ENCODE measurements around the gene CCDC92.

The CCDC92 gene

GRCh38 chr12:123972457-123973401, at the start of gene CCDC92, which contains the start of gene ZNF664:
Gene CCDC92 (minus strand): TSS chr12:123972831. CDS start chr12:123944305, 28,526 bp downstream.
Gene ZNF664 (plus strand): TSS chr12:123973215. CDS start chr12:124012145, 38,930 bp downstream.
- H3K27ac ChIP-seq (ENCODE audit: low read depth in 2 of 2, low read length in 2 of 2), result peak within 1 kb of the TSS; percentile 82 to 90

GRCh38 chr12:124022161-124022560, 49.5 kb upstream of the CCDC92 start:
- no peaks in the 10 kb centered on the region for H3K36me3 ChIP-seq (ENCODE audit: control insufficient read depth in 2 of 2, insufficient read depth in 2 of 2, low read length in 2 of 2)
- no peak overlapping the region for H3K9ac ChIP-seq (ENCODE audit: low read depth in 1 of 2, low read length in 2 of 2)
- H3K27ac ChIP-seq (ENCODE audit: low read depth in 2 of 2, low read length in 2 of 2), result no peak overlapping the region
- H3K4me3 ChIP-seq (ENCODE audit: low read length in 2 of 2), result no peak overlapping the region
- no peaks in the 10 kb centered on the region for H3K27me3 ChIP-seq (ENCODE audit: control insufficient read depth in 2 of 2, insufficient read depth in 2 of 2, low read length in 2 of 2)
- no peaks in the 10 kb centered on the region for H3K4me1 ChIP-seq (ENCODE audit: control insufficient read depth in 2 of 2, insufficient read depth in 2 of 2, low read length in 2 of 2)
- H3K9me3 ChIP-seq (ENCODE audit: control insufficient read depth in 2 of 2, low read length in 2 of 2), result no peaks in the 10 kb centered on the region

More at GRCh38 chr12:123972457-123973401, at the start of gene CCDC92, which contains the start of gene ZNF664:
- Histone ChIP-seq H3K4me3 (ENCODE audit: low read length in 2 of 2) (peak within 1 kb of the TSS; percentile 87 to 88), H3K9ac (ENCODE audit: low read depth in 1 of 2, low read length in 2 of 2) (peak within 1 kb of the TSS; percentile 85 to 87), H3K4me1 (ENCODE audit: control insufficient read depth in 2 of 2, insufficient read depth in 2 of 2, low read length in 2 of 2) (peaks cover 11 to 12% of the 10 kb centered on the region in 2 donors), H3K9me3 (ENCODE audit: control insufficient read depth in 2 of 2, low read length in 2 of 2) (no peaks in the 10 kb centered on the region), H3K36me3 (ENCODE audit: control insufficient read depth in 2 of 2, insufficient read depth in 2 of 2, low read length in 2 of 2) (peaks cover 4 to 10% of the 10 kb centered on the region in 2 donors), H3K27me3 (ENCODE audit: control insufficient read depth in 2 of 2, insufficient read depth in 2 of 2, low read length in 2 of 2) (no peaks in the 10 kb centered on the region)

- H3K4me1 ChIP-seq (ENCODE audit: control insufficient read depth in 2 of 2, insufficient read depth in 2 of 2, low read length in 2 of 2), result no peaks in the 10 kb centered on the region
- H3K9ac ChIP-seq (ENCODE audit: low read depth in 1 of 2, low read length in 2 of 2), result no peak overlapping the region
- no peak overlapping the region for H3K4me3 ChIP-seq (ENCODE audit: low read length in 2 of 2)
- no peaks in the 10 kb centered on the region for H3K9me3 ChIP-seq (ENCODE audit: control insufficient read depth in 2 of 2, low read length in 2 of 2)
- no peaks in the 10 kb centered on the region for H3K27me3 ChIP-seq (ENCODE audit: control insufficient read depth in 2 of 2, insufficient read depth in 2 of 2, low read length in 2 of 2)
- H3K36me3 ChIP-seq (ENCODE audit: control insufficient read depth in 2 of 2, insufficient read depth in 2 of 2, low read length in 2 of 2), result no peaks in the 10 kb centered on the region
- H3K27ac ChIP-seq (ENCODE audit: low read depth in 2 of 2, low read length in 2 of 2), result no peak overlapping the region
Measured at GRCh38 chr12:124021007-124021406, 48.4 kb upstream of the CCDC92 start.

GRCh38 chr12:124020514-124020949, 47.9 kb upstream of the CCDC92 start:
- no peak overlapping the region for H3K4me3 ChIP-seq (ENCODE audit: low read length in 2 of 2)
- no peaks in the 10 kb centered on the region for H3K4me1 ChIP-seq (ENCODE audit: control insufficient read depth in 2 of 2, insufficient read depth in 2 of 2, low read length in 2 of 2)
- no peaks in the 10 kb centered on the region for H3K27me3 ChIP-seq (ENCODE audit: control insufficient read depth in 2 of 2, insufficient read depth in 2 of 2, low read length in 2 of 2)
- H3K27ac ChIP-seq (ENCODE audit: low read depth in 2 of 2, low read length in 2 of 2), result no peak overlapping the region
- H3K36me3 ChIP-seq (ENCODE audit: control insufficient read depth in 2 of 2, insufficient read depth in 2 of 2, low read length in 2 of 2), result no peaks in the 10 kb centered on the region
- H3K9me3 ChIP-seq (ENCODE audit: control insufficient read depth in 2 of 2, low read length in 2 of 2), result no peaks in the 10 kb centered on the region
- H3K9ac ChIP-seq (ENCODE audit: low read depth in 1 of 2, low read length in 2 of 2), result no peak overlapping the region

- Histone ChIP-seq H3K27me3 (ENCODE audit: control insufficient read depth in 2 of 2, insufficient read depth in 2 of 2, low read length in 2 of 2) (no peaks in the 10 kb centered on the region), H3K9ac (ENCODE audit: low read depth in 1 of 2, low read length in 2 of 2) (no peak overlapping the region), H3K9me3 (ENCODE audit: control insufficient read depth in 2 of 2, low read length in 2 of 2) (no peaks in the 10 kb centered on the region), H3K36me3 (ENCODE audit: control insufficient read depth in 2 of 2, insufficient read depth in 2 of 2, low read length in 2 of 2) (peaks cover 0 to 4% of the 10 kb centered on the region in 2 donors), H3K4me3 (ENCODE audit: low read length in 2 of 2) (no peak overlapping the region), H3K27ac (ENCODE audit: low read depth in 2 of 2, low read length in 2 of 2) (no peak overlapping the region), H3K4me1 (ENCODE audit: control insufficient read depth in 2 of 2, insufficient read depth in 2 of 2, low read length in 2 of 2) (no peaks in the 10 kb centered on the region)
Measured at GRCh38 chr12:124019115-124019514, 46.5 kb upstream of the CCDC92 start.

- no peaks in the 10 kb centered on the region for H3K27me3 ChIP-seq (ENCODE audit: control insufficient read depth in 2 of 2, insufficient read depth in 2 of 2, low read length in 2 of 2)
- H3K9me3 ChIP-seq (ENCODE audit: control insufficient read depth in 2 of 2, low read length in 2 of 2), result no peaks in the 10 kb centered on the region
- no peak overlapping the region for H3K4me3 ChIP-seq (ENCODE audit: low read length in 2 of 2)
- H3K9ac ChIP-seq (ENCODE audit: low read depth in 1 of 2, low read length in 2 of 2), result no peak overlapping the region
- peaks cover 0 to 8% of the 10 kb centered on the region in 2 donors for H3K36me3 ChIP-seq (ENCODE audit: control insufficient read depth in 2 of 2, insufficient read depth in 2 of 2, low read length in 2 of 2)
- no peak overlapping the region for H3K27ac ChIP-seq (ENCODE audit: low read depth in 2 of 2, low read length in 2 of 2)
- no peaks in the 10 kb centered on the region for H3K4me1 ChIP-seq (ENCODE audit: control insufficient read depth in 2 of 2, insufficient read depth in 2 of 2, low read length in 2 of 2)
Measured at GRCh38 chr12:124018539-124018938, 45.9 kb upstream of the CCDC92 start.

GRCh38 chr12:124017064-124017463, 44.4 kb upstream of the CCDC92 start:
- no peak overlapping the region for H3K27ac ChIP-seq (ENCODE audit: low read depth in 2 of 2, low read length in 2 of 2)
- no peaks in the 10 kb centered on the region for H3K4me1 ChIP-seq (ENCODE audit: control insufficient read depth in 2 of 2, insufficient read depth in 2 of 2, low read length in 2 of 2)
- no peaks in the 10 kb centered on the region for H3K9me3 ChIP-seq (ENCODE audit: control insufficient read depth in 2 of 2, low read length in 2 of 2)
- no peak overlapping the region for H3K4me3 ChIP-seq (ENCODE audit: low read length in 2 of 2)
- peaks cover 6 to 23% of the 10 kb centered on the region in 2 donors for H3K36me3 ChIP-seq (ENCODE audit: control insufficient read depth in 2 of 2, insufficient read depth in 2 of 2, low read length in 2 of 2)
- no peaks in the 10 kb centered on the region for H3K27me3 ChIP-seq (ENCODE audit: control insufficient read depth in 2 of 2, insufficient read depth in 2 of 2, low read length in 2 of 2)
- no peak overlapping the region for H3K9ac ChIP-seq (ENCODE audit: low read depth in 1 of 2, low read length in 2 of 2)

- Histone ChIP-seq H3K9ac (ENCODE audit: low read depth in 1 of 2, low read length in 2 of 2) (no peak overlapping the region), H3K4me1 (ENCODE audit: control insufficient read depth in 2 of 2, insufficient read depth in 2 of 2, low read length in 2 of 2) (no peaks in the 10 kb centered on the region), H3K36me3 (ENCODE audit: control insufficient read depth in 2 of 2, insufficient read depth in 2 of 2, low read length in 2 of 2) (peaks cover 13 to 35% of the 10 kb centered on the region in 2 donors), H3K9me3 (ENCODE audit: control insufficient read depth in 2 of 2, low read length in 2 of 2) (no peaks in the 10 kb centered on the region), H3K4me3 (ENCODE audit: low read length in 2 of 2) (no peak overlapping the region), H3K27ac (ENCODE audit: low read depth in 2 of 2, low read length in 2 of 2) (no peak overlapping the region), H3K27me3 (ENCODE audit: control insufficient read depth in 2 of 2, insufficient read depth in 2 of 2, low read length in 2 of 2) (no peaks in the 10 kb centered on the region)
Measured at GRCh38 chr12:124015494-124016461, 43.1 kb upstream of the CCDC92 start.

GRCh38 chr12:124013073-124013472, 40.4 kb upstream of the CCDC92 start:
- Histone ChIP-seq H3K4me3 (ENCODE audit: low read length in 2 of 2) (no peak overlapping the region), H3K36me3 (ENCODE audit: control insufficient read depth in 2 of 2, insufficient read depth in 2 of 2, low read length in 2 of 2) (peaks cover 13 to 49% of the 10 kb centered on the region in 2 donors), H3K9me3 (ENCODE audit: control insufficient read depth in 2 of 2, low read length in 2 of 2) (no peaks in the 10 kb centered on the region), H3K4me1 (ENCODE audit: control insufficient read depth in 2 of 2, insufficient read depth in 2 of 2, low read length in 2 of 2) (no peaks in the 10 kb centered on the region), H3K9ac (ENCODE audit: low read depth in 1 of 2, low read length in 2 of 2) (no peak overlapping the region), H3K27ac (ENCODE audit: low read depth in 2 of 2, low read length in 2 of 2) (no peak overlapping the region), H3K27me3 (ENCODE audit: control insufficient read depth in 2 of 2, insufficient read depth in 2 of 2, low read length in 2 of 2) (no peaks in the 10 kb centered on the region)

All from mucosa of rectum (tissue), 2 donors.